NCI-H1417 (cell line): ENCODE measurements around the gene CARNS1.
"Not testable (repeated sequence)": the region's sequence is repeated elsewhere in the genome, so short reads cannot be mapped to it uniquely, and the experiment has no call there.

ENCODE experiments used
- DNase-seq, 3 experiments: peaks; one replicate each; lab custom pipeline; 2025; lab: John Stamatoyannopoulos, UW

CARNS1 gene

GRCh38 chr11:67465530-67465929 is 50.1 kb downstream of the CARNS1 start:
- not testable (repeated sequence) for DNase-seq

GRCh38 chr11:67466367-67466766 is 50.9 kb downstream of the CARNS1 start:
- no peak for DNase-seq

DNA sequence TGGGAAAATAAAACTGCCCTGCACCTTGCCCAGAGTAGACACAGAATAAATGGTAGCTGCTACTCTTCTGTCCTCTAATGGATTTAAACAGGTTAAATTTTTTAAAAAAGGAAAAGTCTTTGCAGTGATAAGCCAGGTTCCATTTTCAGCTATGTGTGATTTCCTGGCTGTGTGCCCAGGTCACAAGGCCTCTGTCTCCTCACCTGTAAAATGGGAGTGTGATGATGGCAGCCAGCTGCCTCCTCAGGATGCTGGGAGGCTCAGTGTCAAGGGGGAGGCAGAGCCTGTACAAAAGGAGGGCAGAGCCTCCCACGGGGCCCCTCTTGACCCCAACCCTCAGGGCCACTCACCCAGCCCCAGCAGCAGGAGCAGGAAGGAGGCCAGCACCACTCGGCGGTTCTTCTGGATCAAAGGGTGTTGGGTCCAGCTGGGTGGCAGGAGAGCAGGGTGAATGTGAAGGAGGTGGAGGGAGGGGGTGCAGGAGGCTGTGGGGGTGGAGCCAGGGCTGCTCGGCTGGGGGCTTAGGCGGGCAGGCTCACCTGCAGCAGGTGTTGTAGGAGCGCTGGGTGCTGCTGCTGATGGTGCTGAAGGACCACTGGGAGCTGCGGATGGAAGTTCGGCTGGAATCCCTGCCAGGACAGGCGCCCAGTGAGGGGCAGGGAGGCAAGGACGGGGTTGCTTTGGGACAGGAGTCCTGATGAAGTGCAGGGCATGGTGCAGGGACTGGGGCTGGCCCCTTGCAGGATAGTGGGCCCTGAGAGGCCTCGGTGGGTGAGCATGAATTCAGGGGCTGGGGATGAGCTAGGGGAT is 51.7 kb downstream of the CARNS1 start:
- peak in 1 of 3 experiments; percentile 17 for DNase-seq

GRCh38 chr11:67468056-67468455 is 52.6 kb downstream of the CARNS1 start:
- peak in 2 of 3 experiments; percentile 30 to 46 for DNase-seq

DNA sequence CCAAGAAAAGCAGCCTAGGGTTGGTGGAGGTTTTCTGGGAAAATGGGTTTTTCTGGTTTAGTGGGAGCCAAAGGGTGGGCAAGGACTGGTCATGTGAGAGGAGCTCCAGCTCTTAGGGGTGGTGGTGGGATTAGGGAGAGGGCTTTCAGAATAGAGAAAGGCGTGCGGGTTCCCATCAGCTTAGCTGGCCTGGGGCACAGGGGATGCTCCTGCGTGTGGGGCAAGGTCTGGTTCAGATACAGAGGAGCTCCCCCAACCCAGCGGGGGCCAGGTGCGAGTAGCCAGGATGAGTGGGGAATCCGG is 52.9 kb downstream of the CARNS1 start:
- no peak for DNase-seq

DNA sequence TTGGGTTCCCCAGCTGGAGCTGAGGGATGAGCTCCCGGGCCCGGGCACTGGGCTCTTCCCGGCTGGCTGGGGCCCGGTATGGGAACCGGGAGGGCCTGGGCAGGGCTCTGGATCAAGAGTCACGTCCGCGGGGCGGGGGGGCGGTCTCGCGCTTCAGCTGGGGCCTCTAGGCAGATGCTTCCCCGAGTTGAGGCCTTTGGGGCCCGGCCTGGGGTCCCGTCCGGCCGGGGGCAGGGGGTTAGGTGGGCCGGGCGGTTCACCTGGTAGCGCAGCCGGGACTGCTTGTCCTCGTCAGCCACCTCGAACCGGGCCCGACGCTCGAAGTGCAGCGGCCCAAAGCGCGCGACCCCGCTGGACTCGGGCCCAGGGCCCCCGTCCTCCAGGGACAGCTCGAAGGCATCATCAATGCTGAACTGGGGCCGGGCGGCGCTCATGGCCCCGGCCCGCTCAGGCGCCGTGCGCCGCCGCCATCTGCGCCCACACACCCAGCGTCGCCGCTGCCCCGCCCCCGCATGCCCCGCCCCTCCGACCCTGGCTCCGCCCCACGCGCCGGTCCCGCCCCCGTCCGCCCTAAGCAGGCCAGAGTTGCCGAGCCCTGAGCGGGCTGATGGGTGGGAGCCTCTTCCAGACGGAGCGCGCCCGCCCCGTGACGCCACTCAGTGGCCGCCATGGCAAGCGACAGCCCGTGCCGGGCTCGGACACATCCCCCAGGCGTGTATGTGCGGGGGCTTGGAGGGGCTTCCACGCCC is 53.5 kb downstream of the CARNS1 start, which contains the start of gene TMEM134:
Gene TMEM134, minus strand, starts transcription at position 493 of the 749 bp plus-strand sequence. Its CDS starts 59 bp downstream, at position 434.
- peak; percentile 85 to 93 (median 89) for DNase-seq

DNA sequence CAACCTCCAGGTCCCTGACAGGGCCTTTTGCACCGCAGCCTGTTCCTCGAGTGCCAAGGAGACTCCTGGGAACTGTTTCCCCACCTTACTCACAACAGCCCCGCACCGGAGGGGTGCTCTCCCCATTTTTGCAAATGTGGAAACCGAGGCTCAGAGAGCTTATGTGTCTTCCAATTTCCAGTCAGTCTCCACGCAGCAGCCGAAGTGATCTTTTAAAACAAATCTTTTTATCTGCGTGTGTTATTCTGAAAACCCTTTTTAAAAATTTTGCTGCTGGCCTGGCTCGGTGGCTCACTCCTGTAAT is 54.0 kb downstream of the CARNS1 start:
- no peak for DNase-seq

GRCh38 chr11:67470337-67471002 is 55.0 kb downstream of the CARNS1 start:
- no peak for DNase-seq

- DNase-seq: no peak
These were observed 57.4 kb downstream of the CARNS1 start for GRCh38 chr11:67472882-67473281.
